Neural progenitor cell (in vitro differentiated cells): Measurements from ENCODE around the gene MYOM1.

Source experiments
- CTCF ChIP-seq: fragments of 200-600 bp; sonication (generic); IDR thresholded peaks from 2 replicates; pipeline ENCODE4 v1.5.1; 2017; ENCODE audit warnings: antibody characterized with exemption, mild to moderate bottlenecking
- EZH2 ChIP-seq: fragments of 200-600 bp; sonication (generic); IDR thresholded peaks from 2 replicates; pipeline ENCODE4 v1.6.1; 2017; ENCODE audit warnings: antibody characterized with exemption, mild to moderate bottlenecking, moderate library complexity
- EZH2phosphoT487 ChIP-seq: fragments of 200-600 bp; sonication (generic); IDR thresholded peaks from 2 replicates; pipeline ENCODE4 v1.6.1; 2017; ENCODE audit warnings: antibody characterized with exemption

- TF ChIP-seq CTCF (no peak), EZH2 (no peak), EZH2phosphoT487 (no peak)
Measured at GRCh38 chr18:3170441-3171161, 49.2 kb downstream of the MYOM1 start.
